Cerebellar nuclear complex (tissue), 1 donor: ENCODE data around the gene C11orf91.
A peak's percentile ranks its signal among the peaks of the same experiment; 100 is the strongest.
"Not testable (repeated sequence)": the region's sequence is repeated elsewhere in the genome, so short reads cannot be mapped to it uniquely, and the experiment has no call there.

Experiments
- DNase-seq, 2 experiments: peaks; one replicate each; lab custom pipeline; 2025; lab: John Stamatoyannopoulos, UW

Gene C11orf91

GRCh38 chr11:33668951-33669596 lies 31.6 kb downstream of the C11orf91 start:
- DNase-seq: no peak

DNA sequence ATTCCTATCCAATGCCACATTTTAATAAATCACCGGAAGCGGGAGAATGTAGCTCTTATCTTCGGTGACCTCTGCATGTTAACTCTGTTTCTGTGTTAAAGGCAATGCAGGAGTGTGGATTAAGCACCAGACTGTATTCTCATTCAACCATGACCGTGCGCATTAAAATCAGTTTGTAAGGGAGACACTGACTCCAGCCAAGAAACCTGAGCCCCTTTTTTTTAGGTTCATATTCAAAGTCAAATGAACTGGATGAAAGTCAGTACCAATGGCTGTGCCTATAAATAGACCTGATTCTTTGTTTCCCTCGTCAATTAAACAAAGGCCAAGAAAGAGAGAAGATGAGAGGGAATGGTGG lies 32.2 kb downstream of the C11orf91 start:
- DNase-seq: no peak

GRCh38 chr11:33667819-33668467 lies 32.7 kb downstream of the C11orf91 start:
- no peak for DNase-seq

- no peak for DNase-seq
Measured at GRCh38 chr11:33665350-33666106, 35.1 kb downstream of the C11orf91 start.

DNA sequence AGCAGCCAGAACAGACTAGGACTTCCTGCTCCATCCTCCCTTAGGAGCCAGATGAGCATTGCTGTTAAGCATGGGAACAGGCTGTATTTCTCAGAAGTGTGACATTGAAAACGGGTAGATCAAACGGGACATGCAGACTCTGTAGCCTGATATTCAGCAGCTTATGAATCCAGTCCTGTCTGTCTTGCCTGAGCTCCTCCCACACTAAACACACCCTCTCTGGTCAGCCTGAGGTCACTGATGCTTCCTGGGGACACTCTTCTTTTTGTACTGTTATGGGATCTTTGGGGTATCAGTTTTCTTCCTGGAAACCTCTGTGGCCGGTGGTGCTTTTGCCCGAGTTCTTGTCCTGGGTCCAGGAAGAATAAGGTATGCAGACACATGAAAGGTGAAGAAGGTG lies 35.8 kb downstream of the C11orf91 start:
- DNase-seq: no peak

GRCh38 chr11:33664166-33664565 lies 36.5 kb downstream of the C11orf91 start:
- no peak for DNase-seq

DNA sequence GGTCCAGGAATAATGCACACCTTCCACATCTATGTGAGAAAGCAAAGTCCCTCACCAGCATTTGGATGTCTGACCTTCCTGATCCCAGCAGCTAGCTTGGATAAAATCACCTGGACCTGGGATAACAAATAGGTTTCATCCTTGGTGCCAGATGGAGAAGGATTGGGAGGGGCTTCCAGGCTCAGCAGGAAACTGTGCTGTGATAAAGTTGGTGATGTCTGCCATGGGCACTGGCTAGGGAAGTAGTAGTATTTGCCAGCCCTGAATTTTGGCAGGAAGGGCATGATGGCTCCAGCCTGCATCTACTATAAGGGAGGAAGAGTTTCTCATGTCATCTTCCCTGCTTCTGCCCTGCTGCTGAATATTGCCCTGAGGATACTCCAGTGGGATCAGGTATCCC lies 37.5 kb downstream of the C11orf91 start:
- peak; percentile 68 to 88 for DNase-seq

GRCh38 chr11:33661526-33661925 lies 39.1 kb downstream of the C11orf91 start:
- not testable (repeated sequence) for DNase-seq

- no peak for DNase-seq
Measured at GRCh38 chr11:33660962-33661361, 39.7 kb downstream of the C11orf91 start.

- DNase-seq: no peak
Measured at GRCh38 chr11:33659370-33660139, 41.1 kb downstream of the C11orf91 start.

DNA sequence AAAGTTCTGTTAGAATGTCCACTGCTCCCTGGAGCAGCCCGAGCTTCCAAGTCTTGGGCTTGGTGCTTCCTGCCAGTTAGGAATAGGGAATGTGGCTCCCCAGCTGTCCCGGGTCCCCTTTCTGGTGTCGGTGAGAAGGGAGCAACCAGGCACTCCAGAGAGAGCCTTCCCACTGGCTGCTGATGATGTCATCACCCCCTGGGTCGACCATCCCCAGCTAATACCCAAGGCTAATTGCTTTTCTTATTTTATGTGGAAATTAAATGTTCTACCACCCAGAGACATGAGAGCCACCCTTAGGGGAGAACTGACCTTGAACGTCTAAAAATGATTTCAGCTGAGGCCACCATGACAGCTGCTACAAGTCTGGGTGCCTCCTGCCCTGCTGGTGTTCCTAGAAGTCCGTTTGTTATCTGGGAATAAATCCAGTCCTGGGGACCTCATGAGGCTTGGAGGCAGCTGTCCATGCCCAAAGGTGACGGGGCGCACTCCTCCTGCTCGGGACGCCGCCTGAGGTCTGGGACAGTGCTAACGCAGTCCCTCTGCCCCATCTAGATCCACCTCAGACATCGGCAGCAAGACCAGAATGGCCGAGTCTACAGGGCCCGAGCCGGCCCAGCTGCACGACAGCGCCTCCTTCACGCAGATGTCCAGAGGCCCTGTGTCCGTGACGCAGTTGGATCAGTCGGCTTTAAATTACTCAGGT lies 42.3 kb downstream of the C11orf91 start:
- DNase-seq: no peak

DNA sequence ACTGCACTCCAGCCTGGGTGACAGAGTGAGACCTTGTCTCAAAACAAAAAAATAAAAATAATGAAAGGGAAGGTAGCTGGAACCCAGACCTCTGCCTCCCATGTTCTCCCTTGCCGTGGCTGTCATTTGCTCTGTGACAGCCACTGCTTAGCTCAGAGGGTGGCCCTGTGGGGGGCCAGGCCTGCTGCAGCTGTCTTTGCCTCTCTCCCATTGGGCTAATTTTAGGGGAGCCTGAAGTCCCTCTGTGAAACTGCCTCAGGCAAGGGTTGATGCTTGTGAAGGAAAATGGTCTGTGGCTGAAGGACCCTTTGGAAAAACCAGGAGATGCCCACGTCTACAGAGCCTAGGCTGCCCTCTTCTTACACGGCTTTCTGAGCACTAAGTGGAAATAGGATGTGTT lies 42.9 kb downstream of the C11orf91 start:
- DNase-seq: no peak

- no peak for DNase-seq
Measured at GRCh38 chr11:33656768-33657167, 43.9 kb downstream of the C11orf91 start.

GRCh38 chr11:33655842-33656600 lies 44.6 kb downstream of the C11orf91 start:
- DNase-seq: no peak

DNA sequence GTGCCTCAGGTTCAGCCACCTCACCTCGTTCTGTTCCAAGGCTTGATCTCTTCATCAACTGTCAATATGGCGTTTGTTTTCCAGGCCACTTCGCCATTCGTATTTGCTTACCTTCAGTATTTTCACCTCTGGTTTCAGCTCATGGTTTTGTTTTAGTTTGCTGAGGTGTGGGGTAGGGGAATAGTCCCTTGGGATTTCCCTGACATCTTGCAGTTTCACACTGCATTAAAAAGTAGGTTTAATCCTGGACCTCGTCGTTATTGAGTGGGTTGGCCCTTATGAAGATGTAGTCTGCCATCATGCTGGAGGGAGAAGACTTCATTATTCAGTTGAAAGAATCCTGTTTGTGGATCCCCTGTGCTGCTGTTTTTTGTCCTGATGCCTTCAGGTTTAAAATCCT lies 46.0 kb downstream of the C11orf91 start:
- DNase-seq: no peak

DNA sequence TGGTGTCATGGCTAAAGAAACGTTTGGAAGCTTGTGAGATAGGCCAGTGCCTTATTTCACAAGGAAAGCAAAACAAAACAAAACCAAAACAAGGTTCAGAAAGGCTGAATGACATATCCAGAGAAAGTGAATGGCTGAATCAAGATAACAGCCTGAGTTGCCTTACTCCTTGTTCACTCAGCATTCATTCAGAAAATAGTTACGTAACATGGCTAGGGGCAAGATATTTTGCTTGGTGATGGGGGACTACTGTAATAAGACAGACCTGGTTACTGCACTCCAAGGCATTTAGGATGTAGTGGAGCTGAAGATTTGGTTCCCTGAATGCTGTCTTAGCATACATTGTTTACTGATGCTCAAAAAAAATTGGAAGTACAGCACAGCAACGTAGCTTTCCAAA lies 47.7 kb downstream of the C11orf91 start:
- DNase-seq: no peak

DNA sequence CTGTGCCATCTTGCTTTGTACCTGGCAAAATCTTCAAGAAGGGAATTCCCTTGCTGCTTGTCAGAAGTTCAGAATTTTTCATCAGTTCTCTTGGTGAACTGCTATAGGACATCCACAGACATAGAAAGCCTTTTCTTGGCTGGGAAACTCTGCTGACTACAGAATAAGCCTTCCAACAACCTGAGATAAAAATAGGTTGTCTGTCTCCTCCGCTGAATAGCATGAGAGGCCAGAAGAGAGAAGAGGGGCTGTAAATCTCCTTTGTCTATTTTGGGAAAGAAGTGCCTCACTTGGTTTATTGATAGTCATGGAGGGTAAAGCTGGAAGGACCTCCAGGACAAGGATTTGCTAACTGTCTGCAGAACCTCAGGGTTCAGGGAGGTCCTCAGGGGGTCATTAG lies 48.2 kb downstream of the C11orf91 start:
- no peak for DNase-seq

DNA sequence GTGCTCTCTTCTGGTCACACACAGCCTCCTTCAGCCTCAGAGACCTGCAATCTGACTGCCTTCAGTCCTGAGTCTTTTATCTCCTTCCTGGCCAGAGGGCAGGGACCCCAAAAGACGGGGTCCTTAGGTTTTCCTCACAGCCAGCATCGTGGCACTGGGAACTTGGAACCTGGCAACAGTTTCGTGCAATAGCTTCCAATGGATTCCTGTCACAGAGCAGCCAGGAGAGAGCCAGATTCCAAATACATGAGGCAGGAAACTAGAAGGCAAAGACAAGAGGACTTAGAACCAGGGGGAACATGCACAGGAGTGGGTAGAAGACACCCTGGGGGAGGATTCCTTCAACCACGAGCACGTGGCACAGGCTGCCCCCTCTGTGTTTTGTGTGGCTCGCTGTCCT lies 48.6 kb downstream of the C11orf91 start:
- no peak for DNase-seq

DNA sequence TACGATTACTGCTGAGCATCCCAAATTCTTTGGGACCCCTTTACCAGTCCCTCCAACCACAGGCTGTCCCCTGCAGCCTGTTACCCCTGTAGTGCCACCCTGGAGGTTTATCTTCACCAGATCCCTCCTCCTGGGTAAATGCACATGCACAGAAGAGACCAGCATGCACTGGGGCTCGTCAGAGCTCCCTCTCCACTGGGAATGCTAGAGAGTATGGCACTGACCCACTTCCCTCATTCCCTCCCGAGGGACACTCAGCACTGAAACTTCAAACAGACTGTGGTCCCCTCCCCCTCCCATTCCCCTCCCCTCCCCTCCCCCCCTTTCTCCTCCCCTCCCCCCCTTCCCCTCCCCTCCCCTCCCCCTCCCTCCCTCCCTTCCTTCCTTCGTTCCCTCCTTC lies 49.1 kb downstream of the C11orf91 start:
- no peak for DNase-seq

- DNase-seq: no peak
Measured at GRCh38 chr11:33649944-33650343, 50.7 kb downstream of the C11orf91 start.
